ENCODE results near the gene CLEC1B.
"Not testable (repeated sequence)": the region's sequence is repeated elsewhere in the genome, so short reads cannot be mapped to it uniquely, and the experiment has no call there.

GRCh38 chr12:9974731-9975130, 24.2 kb downstream of the CLEC1B start:
- not testable (repeated sequence) for TF ChIP-seq POLR2A, CTCF (IDR thresholded peaks at IDR 0.05)

Measured in upper lobe of left lung (tissue), 4 donors.